GM12878 (cell line): ENCODE results near the gene DNHD1. TPM values are rescaled to one million over a fixed set of nuclear protein-coding genes. Genes with fewer than 3 reads are reported as not detected.

Source experiments
- CEBPB ChIP-seq, 2 experiments: fragments of 150-350 bp in 1 of 2; IDR thresholded peaks; 2 replicates each; pipeline ENCODE4 v1.6.1; 2012 to 2014; ENCODE audit warnings: low read depth in 2 of 2, low read length in 2 of 2, borderline replicate concordance in 1 of 2, inconsistent platforms in 1 of 2
- ETV6 ChIP-seq, 2 experiments: fragments of 450-650 bp in 1 of 2; IDR thresholded peaks in 1 of 2; conservative IDR thresholded peaks in 1 of 2; 2 replicates each; pipeline ENCODE4 v1.6.1; 2014; ENCODE audit warnings: antibody characterized with exemption in 1 of 2, borderline replicate concordance in 1 of 2, low read depth in 1 of 2, mild to moderate bottlenecking in 1 of 2, moderate library complexity in 1 of 2
- HSF1 ChIP-seq: fragments of 150-350 bp; IDR thresholded peaks from 2 replicates; pipeline ENCODE4 v1.6.1; 2014; ENCODE audit warnings: mild to moderate bottlenecking, low read depth, low read length
- MYB ChIP-seq: fragments of 150-350 bp; IDR thresholded peaks from 2 replicates; pipeline ENCODE4 v1.6.1; 2014; ENCODE audit warnings: mild to moderate bottlenecking, low read depth, low read length, borderline replicate concordance
- NBN ChIP-seq: fragments of 450-650 bp; IDR thresholded peaks from 2 replicates; pipeline ENCODE4 v1.6.1; 2016
- POLR2A ChIP-seq: IDR thresholded peaks from 2 replicates; pipeline ENCODE4 v1.6.1; 2011; ENCODE audit warnings: low read depth, mild to moderate bottlenecking, low read length
- POU2F2 ChIP-seq: IDR thresholded peaks from 3 replicates; pipeline ENCODE4 v1.6.1; 2011; ENCODE audit warnings: low read depth, mild to moderate bottlenecking, low read length, borderline replicate concordance
- RELB ChIP-seq: fragments of 450-650 bp; IDR thresholded peaks from 2 replicates; pipeline ENCODE4 v1.6.1; 2017; ENCODE audit warnings: low read depth, mild to moderate bottlenecking, moderate library complexity
- SUZ12 ChIP-seq: fragments of 200-600 bp; sonication (generic); IDR thresholded peaks from one replicate; pipeline ENCODE4 v1.6.1; 2018; ENCODE audit warnings: antibody characterized with exemption, mild to moderate bottlenecking; ENCODE audit not compliant: unreplicated experiment
- TARDBP ChIP-seq: IDR thresholded peaks from 2 replicates; pipeline ENCODE4 v1.6.1; 2016; ENCODE audit warnings: borderline replicate concordance
- ZNF274 ChIP-seq: IDR thresholded peaks from one replicate; pipeline ENCODE4 v1.8.0; 2011; ENCODE audit not compliant: insufficient read length, insufficient read depth
- polyA plus RNA-seq, 11 experiments: library from polyadenylated mRNA; depleted of rRNA in 4 of 11; unstranded in 6 of 11; stranded (reverse) in 5 of 11; fragments of >200 nt; fragmentation: Nextera tagmentation in 4 of 11; fragmentation: Illumina TruSeq in 1 of 11; extraction: Ambion mirVana in 4 of 11; extraction: Trizol in 1 of 11; gene quantifications; 1 replicate in 1 of 11; 2 replicates in 10 of 11; pipeline versions ENCODE4 v1.2.1 to v1.2.3, GENCODE V29; 2011 to 2016; ENCODE audit warnings: inconsistent platforms in 2 of 11, missing spikeins in 2 of 11, low read depth in 1 of 11
- total RNA-seq, 4 experiments: library from RNA; depleted of rRNA in 3 of 4; stranded (reverse); fragments of >200 nt in 3 of 4; fragmentation: Illumina TruSeq in 1 of 4; extraction: Trizol in 1 of 4; gene quantifications; 2 replicates each; pipeline versions ENCODE4 v1.2.1 to v1.2.3, GENCODE V29; 2013 to 2021

DNHD1 gene
- total and polyA plus RNA-seq, 10 of the 15 experiments (the other 5 are each of a cell fraction or from before 2014, with no cell fraction given), result 0.99 to 16.9 (median 8.6) TPM

- TF ChIP-seq ETV6 (conservative IDR thresholded peaks at IDR 0.05 in 1 of 2, IDR thresholded peaks at IDR 0.05 in 1 of 2; ENCODE audit: borderline replicate concordance in 1 of 2, low read depth in 1 of 2), result no peak
- TF ChIP-seq RELB, result no peak
- TF ChIP-seq POLR2A, result peak; percentile 59
- no peak for TF ChIP-seq CEBPB (IDR thresholded peaks at IDR 0.05; ENCODE audit: borderline replicate concordance in 1 of 2, low read depth in 2 of 2, low read length in 2 of 2)
- no peak for TF ChIP-seq HSF1
- TF ChIP-seq POU2F2, result peak; percentile 54; the same call in 1 of the 3 replicates
- no peak for TF ChIP-seq MYB
- TF ChIP-seq NBN, result 0 out of 2 replicates have a peak, but pooled peaks have one; percentile 21
- no peak for TF ChIP-seq TARDBP
- no peak for TF ChIP-seq SUZ12
- TF ChIP-seq ZNF274, result no peak
Measured at GRCh38 chr11:6606471-6607189, 109.5 kb downstream of the DNHD1 start (continued).
